WTC11 (cell line): ENCODE results near the gene CDYL.

Source experiments
- AFF4 ChIP-seq: sonication (generic); formaldehyde crosslinking; IDR thresholded peaks from 2 replicates; pipeline ENCODE4 v1.8.1; 2023; ENCODE audit warnings: mild to moderate bottlenecking, missing genetic modification reagents, borderline replicate concordance
- ATF6 ChIP-seq: sonication (generic); formaldehyde crosslinking; IDR thresholded peaks from 2 replicates; pipeline ENCODE4 v1.8.1; 2023; ENCODE audit warnings: mild to moderate bottlenecking, missing genetic modification reagents
- CTCF ChIP-seq: fragments of 200-600 bp; IDR thresholded peaks from 2 replicates; pipeline ENCODE4 v1.8.0; 2022; ENCODE audit warnings: antibody characterized with exemption
- HMGXB4 ChIP-seq: sonication (generic); formaldehyde crosslinking; IDR thresholded peaks from 2 replicates; pipeline ENCODE4 v1.8.1; 2023; ENCODE audit warnings: mild to moderate bottlenecking, moderate library complexity, missing genetic modification reagents
- IRF2 ChIP-seq: sonication (generic); formaldehyde crosslinking; IDR thresholded peaks from 2 replicates; pipeline ENCODE4 v1.8.0; 2022; ENCODE audit warnings: low read depth, missing genetic modification reagents, borderline replicate concordance
- NR1H2 ChIP-seq: sonication (generic); formaldehyde crosslinking; IDR thresholded peaks from 2 replicates; pipeline ENCODE4 v1.9.0; 2021; ENCODE audit warnings: mild to moderate bottlenecking, moderate library complexity, missing genetic modification reagents
- USF1 ChIP-seq: sonication (generic); formaldehyde crosslinking; IDR thresholded peaks from 2 replicates; pipeline ENCODE4 v1.8.0; 2022; ENCODE audit warnings: mild to moderate bottlenecking, missing genetic modification reagents
- ZBTB43 ChIP-seq: sonication (generic); formaldehyde crosslinking; IDR thresholded peaks from 2 replicates; pipeline ENCODE4 v1.8.1; 2023; ENCODE audit warnings: mild to moderate bottlenecking, missing genetic modification reagents
- ZMAT4 ChIP-seq: fragments of 250-450 bp; sonication (Bioruptor Pico); IDR thresholded peaks from 2 replicates; pipeline ENCODE4 v1.9.0; 2021; ENCODE audit warnings: mild to moderate bottlenecking
- ZNF423 ChIP-seq: fragments of 250-450 bp; sonication (Bioruptor Pico); IDR thresholded peaks from 2 replicates; pipeline ENCODE4 v2.1.2; 2022; ENCODE audit warnings: mild to moderate bottlenecking, moderate library complexity

- TF ChIP-seq CTCF (no peak), NR1H2 (CRISPR knock-in tag) (no peak), AFF4 (no peak), ZBTB43 (CRISPR knock-in tag) (no peak), HMGXB4 (CRISPR knock-in tag) (no peak), IRF2 (no peak), ATF6 (no peak), ZMAT4 (no peak), USF1 (CRISPR knock-in tag) (no peak), ZNF423 (CRISPR knock-in tag) (no peak)
Observed at GRCh38 chr6:4802312-4802935, 26.2 kb downstream of the CDYL start.
